NCI-H146 treated with DMSO at 0.1 percent for 48 hours (cell line): Measurements from ENCODE around the gene TGFBR3.

Source experiments
- DNase-seq: peaks from one replicate; lab custom pipeline; 2025; ENCODE audit not compliant: unreplicated experiment; lab: John Stamatoyannopoulos, UW

The TGFBR3 gene

DNA sequence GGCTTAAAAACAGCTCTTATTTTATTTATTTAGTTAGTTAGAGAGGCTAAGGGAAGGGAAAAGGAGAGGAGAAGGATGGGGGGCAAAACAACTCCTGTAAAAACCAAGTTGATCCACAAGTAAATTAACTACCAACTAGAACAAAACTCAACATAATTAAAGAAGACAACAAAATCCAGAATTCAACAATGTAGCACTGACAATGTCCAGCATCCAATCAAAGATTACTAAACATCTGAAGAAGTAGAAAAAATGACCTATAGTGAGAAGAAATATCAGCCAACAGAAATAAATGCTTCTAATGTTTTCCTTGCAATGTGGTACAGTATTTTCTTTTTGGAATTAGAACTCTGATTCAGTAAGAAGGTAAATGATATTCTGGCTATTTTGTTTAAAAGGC is 225.2 kb downstream of the TGFBR3 start:
- DNase-seq = no peak

GRCh38 chr1:91655912-91656449 is 230.0 kb downstream of the TGFBR3 start:
- no peak for DNase-seq

DNA sequence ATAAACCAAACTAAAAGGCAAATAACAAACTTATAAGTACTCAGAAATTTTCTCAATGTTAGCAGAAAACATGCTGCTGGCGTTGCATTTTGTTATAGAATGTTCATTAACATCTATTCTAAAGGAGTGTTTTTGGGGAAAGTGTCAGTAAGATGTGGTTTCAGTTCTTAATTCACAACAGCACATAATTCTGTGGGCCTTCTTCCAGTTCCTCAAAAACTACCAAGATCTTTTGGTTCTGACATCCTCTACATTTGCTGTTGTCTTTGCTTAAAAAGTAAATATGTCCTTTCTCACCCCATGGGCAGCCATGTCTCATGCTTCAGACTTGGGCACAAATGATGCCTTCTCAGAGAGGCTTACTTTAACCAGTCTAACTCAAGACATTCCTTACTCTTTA is 232.8 kb downstream of the TGFBR3 start:
- no peak for DNase-seq

DNA sequence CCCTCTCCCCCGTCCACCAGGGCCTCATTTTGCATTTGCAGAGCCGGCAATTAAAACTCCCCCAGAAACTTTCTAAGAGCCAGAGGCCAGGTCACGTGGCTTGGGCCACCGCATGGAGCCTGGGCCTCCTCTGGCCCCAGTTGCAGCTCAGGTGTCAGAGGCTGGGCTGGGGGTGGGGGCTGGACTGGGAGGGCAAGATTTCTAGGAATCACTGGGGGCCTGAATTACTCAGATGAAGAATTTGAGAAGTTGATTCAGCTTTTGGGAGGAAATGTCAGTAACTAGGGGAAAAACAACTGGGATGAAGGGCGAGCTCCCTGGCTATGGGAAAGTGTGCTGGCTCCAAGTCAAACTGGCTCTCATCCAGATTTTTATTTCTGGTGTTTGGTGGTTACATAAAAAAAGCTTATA is 234.3 kb downstream of the TGFBR3 start:
- no peak for DNase-seq

DNA sequence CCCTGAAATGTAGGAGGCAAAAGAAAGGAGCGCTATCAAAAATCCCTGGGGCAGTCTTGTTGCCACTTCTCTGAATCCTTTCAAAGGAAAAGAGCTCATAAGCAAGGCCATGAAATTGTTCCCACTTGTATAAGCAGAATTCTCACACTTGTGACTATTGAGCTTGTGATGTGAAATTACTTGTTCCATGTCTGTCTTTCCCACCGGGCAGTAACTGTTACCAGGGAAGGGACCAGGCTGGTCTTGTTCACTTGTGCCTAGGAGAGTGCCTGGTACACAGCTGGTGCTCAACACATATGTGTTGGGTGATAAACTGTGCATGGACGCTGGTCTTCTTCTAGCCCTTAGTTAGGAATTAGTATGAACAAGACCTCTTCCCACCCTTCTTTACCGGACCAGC is 234.7 kb downstream of the TGFBR3 start:
- DNase-seq = no peak

GRCh38 chr1:91650764-91651163 is 235.2 kb downstream of the TGFBR3 start:
- no peak for DNase-seq

DNA sequence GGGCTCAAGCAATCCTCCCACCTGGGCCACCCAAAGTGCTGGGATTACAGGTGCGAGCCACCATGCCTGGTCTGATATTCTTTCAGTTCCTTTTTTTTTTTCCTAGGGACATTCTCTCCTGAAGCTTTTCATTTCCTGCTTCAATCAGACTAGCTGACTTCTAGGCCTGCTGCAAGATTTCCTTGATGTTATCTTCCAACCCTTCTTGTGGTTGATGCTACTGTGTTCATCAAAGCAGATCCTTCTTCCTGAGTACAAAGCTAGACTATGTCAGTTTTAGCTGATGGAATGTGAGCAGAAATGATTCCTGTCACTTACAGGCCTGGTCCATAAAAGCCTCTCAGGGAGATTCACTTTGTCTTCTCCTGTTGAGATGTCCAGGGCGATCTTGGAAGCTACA is 238.9 kb downstream of the TGFBR3 start:
- no peak for DNase-seq

DNA sequence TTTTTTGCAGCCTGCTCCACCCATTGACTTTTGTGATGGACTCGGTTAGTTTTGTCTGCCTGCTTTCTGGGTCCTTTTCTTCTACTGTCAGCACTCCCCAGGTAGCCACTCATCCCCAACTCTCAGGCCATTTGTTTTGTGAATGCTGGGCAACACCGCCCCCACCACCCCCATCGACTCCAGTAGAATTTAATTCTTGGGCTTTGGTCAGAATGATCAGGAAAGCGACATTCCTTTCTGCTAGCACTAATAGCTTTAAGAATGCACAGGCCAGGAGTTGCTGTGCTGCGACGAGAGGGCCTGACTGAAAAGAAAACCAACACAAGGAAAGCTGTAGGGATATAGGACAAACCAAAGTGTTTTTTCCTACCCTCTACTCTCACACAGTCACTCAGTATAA is 240.9 kb downstream of the TGFBR3 start:
- no peak for DNase-seq

DNA sequence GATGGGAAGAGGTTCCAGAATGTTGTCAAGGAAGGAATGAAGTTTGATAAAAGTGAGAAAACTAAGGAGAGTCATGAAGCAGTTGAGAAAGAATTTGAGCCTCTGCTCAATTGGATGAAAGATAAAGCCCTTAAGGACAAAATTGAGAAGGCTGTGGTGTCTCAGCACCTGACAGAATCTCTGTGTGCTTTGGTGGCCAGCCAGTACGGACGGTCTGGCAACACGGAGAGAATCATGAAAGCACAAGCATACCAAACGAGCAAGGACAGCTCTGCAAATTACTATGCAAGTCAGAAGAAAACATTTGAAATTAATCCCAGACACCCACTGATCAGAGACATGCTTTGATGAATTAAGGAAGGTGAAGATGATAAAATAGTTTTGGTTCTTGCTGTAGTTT is 242.5 kb downstream of the TGFBR3 start:
- DNase-seq = no peak

- no peak for DNase-seq
Observed at GRCh38 chr1:91640877-91641526, 244.9 kb downstream of the TGFBR3 start.

- no peak for DNase-seq
Observed at GRCh38 chr1:91637539-91637994, 248.4 kb downstream of the TGFBR3 start.

- no peak for DNase-seq
Observed at GRCh38 chr1:91635763-91636162, 250.2 kb downstream of the TGFBR3 start.

GRCh38 chr1:91633438-91633837 is 252.5 kb downstream of the TGFBR3 start:
- no peak for DNase-seq

GRCh38 chr1:91631718-91632330 is 254.1 kb downstream of the TGFBR3 start:
- DNase-seq = no peak

- DNase-seq = no peak
Observed at GRCh38 chr1:91630803-91631202, 255.1 kb downstream of the TGFBR3 start.
